Esophagus muscularis mucosa (tissue), 4 donors: Measurements from ENCODE around the gene RNF5.

Experiments
- CTCF ChIP-seq, 3 experiments: fragments of 200-600 bp in 2 of 3; fragments of 450-650 bp in 1 of 3; sonication (generic) in 2 of 3; IDR thresholded peaks; one replicate each; pipeline ENCODE4 v1.5.1; 2017 to 2019; ENCODE audit warnings: antibody characterized with exemption in 3 of 3, mild to moderate bottlenecking in 2 of 3, moderate library complexity in 1 of 3
- EP300 ChIP-seq: sonication (generic); formaldehyde crosslinking; IDR thresholded peaks from one replicate; pipeline ENCODE4 v1.6.1; 2017; ENCODE audit warnings: antibody characterized with exemption
- POLR2A ChIP-seq: fragments of 450-650 bp; IDR thresholded peaks from one replicate; pipeline ENCODE4 v1.6.1; 2017; ENCODE audit warnings: antibody characterized with exemption, moderate library complexity, mild to moderate bottlenecking, low read depth
- POLR2AphosphoS5 ChIP-seq, 2 donors: sonication (generic); formaldehyde crosslinking; IDR thresholded peaks; one replicate each; pipeline ENCODE4 v1.6.1; 2017; ENCODE audit warnings: antibody characterized with exemption in 2 of 2

- no peak for TF ChIP-seq CTCF (IDR thresholded peaks at IDR 0.05)
- TF ChIP-seq POLR2AphosphoS5 (IDR thresholded peaks at IDR 0.05), result no peak
- no peak for TF ChIP-seq EP300
- no peak for TF ChIP-seq POLR2A
Measured at GRCh38 chr6:32167761-32168262, 10.4 kb upstream of the RNF5 start.
